Pons (tissue), 1 donor: ENCODE data around the gene ZNF629.

Experiments used
- DNase-seq: peaks from one replicate; pipeline ENCODE4 v3.0.0-alpha.2; 2016; ENCODE audit warnings: low spot score

The ZNF629 gene

GRCh38 chr16:30767767-30768465 is 19.1 kb downstream of the ZNF629 start:
- DNase-seq, result no peak

GRCh38 chr16:30766933-30767284 is 20.1 kb downstream of the ZNF629 start:
- DNase-seq, result no peak

GRCh38 chr16:30766206-30766932 is 20.6 kb downstream of the ZNF629 start:
- no peak for DNase-seq

GRCh38 chr16:30764816-30765465 is 22.1 kb downstream of the ZNF629 start:
- no peak for DNase-seq

GRCh38 chr16:30764086-30764485 is 22.9 kb downstream of the ZNF629 start:
- DNase-seq, result no peak

- no peak for DNase-seq
Observed at GRCh38 chr16:30762991-30763725, 23.8 kb downstream of the ZNF629 start.

- DNase-seq, result peak; percentile 98
Observed at GRCh38 chr16:30761928-30762902, 24.8 kb downstream of the ZNF629 start, which contains the start of the genes CFAP119 and RNF40. Gene CFAP119, minus strand, starts transcription at chr16:30762062. Its CDS starts 314 bp downstream, at chr16:30761748. Gene RNF40, plus strand, starts transcription at chr16:30762322. Its CDS starts 224 bp downstream, at chr16:30762546.

- DNase-seq, result no peak
Observed at GRCh38 chr16:30761427-30761927, 25.5 kb downstream of the ZNF629 start.

GRCh38 chr16:30760577-30761426 is 26.2 kb downstream of the ZNF629 start:
- no peak for DNase-seq

GRCh38 chr16:30760001-30760559 is 26.9 kb downstream of the ZNF629 start:
- no peak for DNase-seq

GRCh38 chr16:30758988-30759491 is 28.0 kb downstream of the ZNF629 start:
- peak; percentile 39 for DNase-seq

GRCh38 chr16:30757316-30757715 is 29.7 kb downstream of the ZNF629 start:
- DNase-seq, result no peak

GRCh38 chr16:30756781-30757100 is 30.3 kb downstream of the ZNF629 start:
- DNase-seq, result no peak

- DNase-seq, result no peak
Observed at GRCh38 chr16:30755955-30756780, 30.8 kb downstream of the ZNF629 start.

- DNase-seq, result no peak
Observed at GRCh38 chr16:30753596-30753995, 33.4 kb downstream of the ZNF629 start.

GRCh38 chr16:30750876-30751465 is 36.0 kb downstream of the ZNF629 start:
- DNase-seq, result no peak

GRCh38 chr16:30750201-30750600 is 36.8 kb downstream of the ZNF629 start:
- no peak for DNase-seq
